RWPE1 (cell line): ENCODE data around the gene CYP2S1.
"Not testable (repeated sequence)": the region's sequence is repeated elsewhere in the genome, so short reads cannot be mapped to it uniquely, and the experiment has no call there.

Experiments used
- CTCF ChIA-PET: fragments of 350-600 bp; sonication (Branson Sonifier 250); formaldehyde crosslinking; extraction: SDS; loops from one replicate; lab custom pipeline; 2021; lab: Yijun Ruan, JAX
- POLR2A ChIA-PET: fragments of 400-600 bp; formaldehyde crosslinking; extraction: SDS; loops from one replicate; lab custom pipeline; 2020; ENCODE audit warnings: antibody characterized with exemption; ENCODE audit not compliant: low non-redundant PET; lab: Yijun Ruan, JAX
- DNase-seq: peaks from one replicate; pipeline ENCODE4 v3.0.0; 2012; ENCODE audit warnings: low spot score
- H3K27ac ChIP-seq: fragments of 450-650 bp; 2 replicates; pipeline ENCODE4 v1.5.1; 2017
- CTCF ChIP-seq: fragments of 450-650 bp; conservative IDR thresholded peaks from 2 replicates; pipeline ENCODE4 v1.5.1; 2017; ENCODE audit warnings: low read depth, mild to moderate bottlenecking

The CYP2S1 gene

DNA sequence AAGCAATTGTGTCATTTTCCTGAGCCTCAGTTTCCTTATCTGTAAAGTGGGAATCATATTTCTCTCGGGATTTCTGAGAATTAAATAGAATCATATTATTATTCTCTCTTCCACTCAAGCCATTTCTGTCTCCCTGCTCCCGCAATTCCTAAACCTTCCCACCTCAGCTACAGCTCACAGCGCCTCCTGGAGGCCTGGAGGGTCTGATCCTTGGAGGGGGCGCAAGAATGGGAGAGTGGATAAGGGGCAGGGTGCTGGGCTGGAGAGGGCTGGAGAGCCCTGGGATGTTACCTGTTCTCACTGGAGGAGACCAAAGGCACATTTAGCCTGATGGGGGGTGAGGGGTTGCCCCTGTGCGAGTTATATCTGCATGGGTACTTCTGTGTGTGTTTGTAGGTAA, 31.1 kb upstream of the CYP2S1 start:
- DNase-seq: no peak
- ChIA-PET CTCF (no interaction called here), POLR2A (no interaction called here)
- H3K27ac ChIP-seq: no peak overlapping the region
- no peak; the same call in 1 of the 2 replicates for TF ChIP-seq CTCF

DNA sequence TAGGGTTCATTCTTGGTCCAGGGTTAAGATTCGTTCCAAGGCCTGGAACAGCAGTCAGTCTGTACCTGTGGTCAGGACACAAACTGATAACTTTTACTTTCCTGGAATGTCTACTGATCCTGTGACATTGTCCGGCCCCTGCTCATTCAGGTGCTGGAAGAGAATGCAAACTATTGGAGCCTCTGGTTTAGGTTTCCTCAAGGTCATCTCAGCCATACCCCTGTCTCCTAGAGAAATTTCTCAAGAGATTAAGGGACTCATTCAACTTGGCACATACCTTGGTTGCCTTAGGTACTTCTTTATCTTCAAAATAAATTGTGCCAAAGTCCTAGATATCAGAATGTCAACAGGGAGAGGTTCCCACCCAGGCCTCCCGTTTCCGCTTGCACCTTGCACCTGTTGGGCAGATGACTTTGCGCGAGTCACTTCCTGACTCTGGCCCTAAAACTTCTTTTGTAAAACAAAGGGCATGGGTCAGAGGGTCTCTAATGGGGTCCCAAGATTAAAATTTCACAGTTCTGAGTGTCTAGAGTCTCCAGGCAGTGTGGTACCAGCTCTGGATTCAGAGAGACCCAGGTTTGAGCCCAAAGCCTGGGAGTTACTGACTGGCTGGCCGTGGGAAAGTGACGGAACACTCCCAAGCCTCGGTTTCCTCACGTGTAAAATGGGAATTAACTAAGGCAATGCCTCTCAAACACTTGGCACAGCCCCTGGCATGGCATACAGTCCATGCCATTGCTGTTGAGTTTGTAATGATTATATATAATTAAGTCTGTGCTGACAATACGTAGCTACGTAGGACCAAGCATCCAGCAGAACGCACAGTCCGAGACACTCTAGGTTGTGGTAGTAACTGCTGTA, 25.8 kb upstream of the CYP2S1 start:
- no peak for TF ChIP-seq CTCF
- ChIA-PET CTCF (no interaction called here), POLR2A (no interaction called here)
- no peak overlapping the region for H3K27ac ChIP-seq
- DNase-seq: no peak

GRCh38 chr19:41172297-41173164, 20.5 kb upstream of the CYP2S1 start:
- CTCF ChIA-PET: no interaction called here
- POLR2A ChIA-PET: no interaction called here
- DNase-seq: no peak
- TF ChIP-seq CTCF: no peak
- no peak overlapping the region for H3K27ac ChIP-seq

GRCh38 chr19:41174297-41174928, 18.6 kb upstream of the CYP2S1 start:
- ChIA-PET CTCF (no interaction called here), POLR2A (no interaction called here)
- DNase-seq: no peak
- TF ChIP-seq CTCF: no peak
- H3K27ac ChIP-seq: no peak overlapping the region

GRCh38 chr19:41175801-41176777, 16.9 kb upstream of the CYP2S1 start:
- H3K27ac ChIP-seq: peak overlapping the region; percentile 79
- TF ChIP-seq CTCF: no peak
- POLR2A ChIA-PET: no interaction called here

GRCh38 chr19:41180173-41180572, 12.8 kb upstream of the CYP2S1 start:
- POLR2A ChIA-PET, CTCF ChIA-PET, DNase-seq, H3K27ac ChIP-seq: not testable (repeated sequence)

More at GRCh38 chr19:41175801-41176777, 16.9 kb upstream of the CYP2S1 start:
- DNase-seq: peak; percentile 90
- CTCF ChIA-PET: interaction anchor here (0.6 kb wide), 1 partner anchor 44 kb away, joined by 4 read pairs; no protein-coding TSS in a partner anchor
